Activated CD8-positive, alpha-beta memory T cell treated with anti-CD3 and anti-CD28 coated beads, Interleukin-2, amount 50 U/mL, for 24 hours (primary cell): ENCODE data around the gene CEP19.
"Not testable (repeated sequence)": the region's sequence is repeated elsewhere in the genome, so short reads cannot be mapped to it uniquely, and the experiment has no call there.

Experiments
- DNase-seq: peaks from one replicate; pipeline ENCODE4 v3.0.0-alpha.2; 2020; ENCODE audit errors: extremely low read depth

The CEP19 gene, protein sequence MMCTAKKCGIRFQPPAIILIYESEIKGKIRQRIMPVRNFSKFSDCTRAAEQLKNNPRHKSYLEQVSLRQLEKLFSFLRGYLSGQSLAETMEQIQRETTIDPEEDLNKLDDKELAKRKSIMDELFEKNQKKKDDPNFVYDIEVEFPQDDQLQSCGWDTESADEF

DNA sequence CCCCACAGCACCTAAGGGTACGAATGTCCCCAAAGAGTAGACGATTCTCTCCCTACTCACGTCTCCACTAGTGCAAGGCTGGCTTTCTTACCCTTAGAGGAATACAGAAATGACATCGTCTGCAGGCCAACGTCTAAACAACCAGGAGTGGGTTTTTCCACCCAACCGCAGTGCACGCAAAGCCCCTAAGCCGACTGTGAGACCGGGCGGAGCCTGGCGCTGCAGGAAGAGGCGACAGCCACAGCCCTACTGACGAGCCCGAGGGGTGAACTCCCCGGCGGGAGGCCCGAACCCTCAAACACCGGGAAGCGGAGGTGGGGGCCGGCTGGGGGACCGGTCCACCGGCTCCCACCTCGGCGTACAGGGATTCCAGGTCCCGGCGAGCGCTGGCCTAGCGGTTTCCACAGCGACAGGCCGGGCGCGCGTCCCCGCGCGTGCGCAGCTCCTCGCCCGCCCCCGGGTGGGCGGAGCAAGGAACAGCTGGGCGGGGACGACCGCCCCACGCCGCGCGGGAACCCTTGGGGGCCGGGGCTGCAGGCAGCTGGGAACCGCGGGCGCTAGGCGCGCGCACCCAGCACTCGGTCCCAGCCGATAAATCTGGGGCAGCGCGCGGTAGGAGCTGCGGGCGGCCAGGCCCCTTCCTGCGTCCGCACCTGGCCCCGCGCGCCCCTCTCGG, at the start of gene CEP19, which contains the start of gene PIGX:
TSS of gene CEP19 (minus strand) at position 413 of the 676 bp plus-strand sequence. CDS start 3,593 bp downstream, outside the sequence.
TSS of gene PIGX (plus strand) at position 540 of the 676 bp plus-strand sequence.
- DNase-seq, result peak; percentile 69

DNA sequence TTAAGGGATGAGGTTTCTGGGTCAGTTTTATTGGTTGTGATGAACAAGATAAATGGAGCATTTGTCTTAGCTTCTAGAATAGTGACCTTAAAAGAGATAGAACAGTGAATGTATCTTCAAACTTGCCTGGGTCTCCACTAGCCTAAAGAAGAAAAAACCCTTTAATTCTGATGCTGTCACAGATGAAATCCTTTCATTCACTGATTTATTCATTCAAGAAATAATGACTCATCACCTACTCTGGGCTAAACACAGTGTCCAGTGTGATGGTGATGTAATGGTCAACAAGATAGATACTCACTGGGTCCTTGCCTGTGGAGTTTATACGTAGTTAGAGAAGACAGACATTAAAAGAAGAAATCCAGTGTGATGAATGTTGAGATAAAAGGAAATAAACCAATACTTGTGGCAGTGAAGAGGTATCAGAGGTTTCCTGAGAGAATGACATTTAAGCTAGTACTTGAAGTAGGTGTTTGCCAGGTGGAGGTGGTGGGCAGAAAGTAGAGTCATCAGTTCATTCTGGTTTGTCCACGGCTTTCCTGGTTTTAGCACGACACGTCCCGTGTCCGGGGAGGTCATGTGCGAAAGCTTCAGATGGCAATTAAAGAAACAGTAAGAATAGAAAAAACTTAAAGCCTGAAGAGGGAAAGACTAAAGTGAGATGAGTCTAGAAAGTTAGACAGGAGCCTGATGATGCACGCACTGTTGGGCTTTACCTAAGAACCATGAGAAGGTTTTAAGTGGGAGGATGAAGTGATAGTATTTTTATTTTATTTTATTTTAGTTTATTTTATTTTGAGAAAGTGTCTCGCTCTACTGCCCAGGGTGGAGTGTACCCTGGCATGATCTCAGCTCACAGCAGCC, 46.1 kb upstream of the CEP19 start:
- no peak for DNase-seq

DNA sequence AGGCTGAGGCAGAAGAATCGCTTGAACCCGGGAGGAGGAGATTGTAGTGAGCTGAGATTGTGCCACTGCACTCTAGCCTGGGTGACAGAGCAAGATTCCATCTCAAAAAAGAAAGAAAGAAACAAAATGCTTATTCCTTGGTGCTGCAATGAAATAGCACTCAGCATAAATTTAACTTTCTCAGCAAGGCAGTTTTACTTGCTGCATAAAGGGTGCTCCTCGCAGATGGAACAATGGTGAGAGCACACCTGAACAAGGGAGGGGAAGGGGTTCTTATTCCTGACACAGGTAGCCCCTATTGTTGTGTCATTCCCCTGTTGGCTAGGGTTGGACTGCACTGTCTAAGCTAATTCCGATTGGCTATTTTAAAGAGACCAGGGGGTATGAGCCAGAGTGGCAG, 44.7 kb upstream of the CEP19 start:
- no peak for DNase-seq

DNA sequence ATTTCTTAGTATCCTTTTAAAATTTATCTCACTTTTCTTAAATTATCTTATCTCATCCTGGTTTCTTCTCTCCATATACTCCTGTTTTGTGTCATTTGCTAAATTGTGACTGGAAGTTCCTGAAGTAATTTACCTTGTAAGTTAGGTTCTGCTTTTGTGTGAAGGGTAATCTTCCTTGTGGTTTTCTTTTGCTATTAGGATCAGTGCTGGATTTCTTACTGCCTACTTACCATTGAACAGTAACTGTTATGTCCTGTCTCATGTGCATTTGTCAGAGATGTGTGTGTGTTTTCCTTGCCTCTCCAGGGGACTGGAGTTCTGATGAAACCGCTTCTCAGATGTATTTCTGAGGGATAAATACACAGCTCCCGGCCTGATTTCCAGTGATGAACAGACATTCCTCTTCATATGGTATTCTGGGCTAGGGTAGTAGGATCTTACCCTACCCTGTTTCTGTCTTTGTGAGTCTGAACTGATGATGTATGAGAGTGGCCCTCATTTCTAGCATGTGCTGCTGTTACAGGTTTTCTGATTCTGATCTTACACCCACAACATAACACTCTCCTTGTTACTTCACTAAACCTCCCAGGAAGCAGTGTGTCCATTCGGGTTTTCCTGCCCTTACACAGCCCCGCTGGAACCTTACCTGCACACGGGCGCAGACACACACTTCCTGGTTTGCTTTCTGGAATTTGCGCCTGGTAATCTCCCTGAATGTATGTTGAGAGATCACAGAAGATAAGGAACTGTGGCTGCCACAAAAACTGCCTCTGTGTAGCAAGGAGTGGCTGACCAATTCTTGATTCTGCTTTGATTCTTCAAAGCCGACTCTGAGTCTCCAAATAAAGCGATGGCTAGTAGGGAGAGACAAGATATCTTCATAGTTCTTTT, 42.3 kb upstream of the CEP19 start:
- no peak for DNase-seq

DNA sequence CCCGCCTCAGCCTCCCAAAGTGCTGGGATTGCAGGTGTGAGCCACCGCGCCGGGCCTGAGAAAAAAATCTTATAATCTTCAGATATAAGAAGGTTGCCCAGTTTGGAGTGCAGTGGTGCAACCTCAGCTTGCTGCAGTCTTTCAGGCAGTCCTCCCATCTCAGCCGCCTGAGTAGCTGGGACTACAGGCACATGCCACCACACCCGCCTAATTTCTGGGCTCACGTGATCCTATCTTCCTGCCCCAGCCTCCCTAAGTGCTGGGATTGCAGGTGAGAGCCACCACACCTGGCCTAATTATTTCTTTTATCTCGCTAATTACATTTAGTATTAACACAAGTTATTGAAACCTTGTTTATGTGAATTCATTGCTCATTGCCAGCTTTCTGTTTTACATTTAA, 41.2 kb upstream of the CEP19 start:
- no peak for DNase-seq

DNA sequence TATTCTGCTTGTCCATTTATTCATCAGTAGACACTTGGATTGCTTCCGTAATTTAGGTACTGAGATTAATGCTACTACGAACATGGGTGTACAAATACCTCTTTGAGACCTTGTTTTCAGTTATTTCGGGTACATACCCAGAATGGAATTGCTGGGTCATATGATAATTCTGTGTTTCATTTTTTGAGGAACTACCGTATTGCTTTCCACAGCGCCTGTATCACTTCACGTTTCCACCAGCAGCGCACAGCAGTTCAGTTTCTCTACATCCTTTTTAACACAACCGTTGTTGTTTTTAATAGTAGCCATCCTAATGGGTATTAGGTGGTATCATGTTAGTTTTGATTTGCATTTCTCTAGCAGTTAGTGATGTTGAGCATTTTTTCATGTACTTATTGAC, 37.1 kb upstream of the CEP19 start:
- no peak for DNase-seq

DNA sequence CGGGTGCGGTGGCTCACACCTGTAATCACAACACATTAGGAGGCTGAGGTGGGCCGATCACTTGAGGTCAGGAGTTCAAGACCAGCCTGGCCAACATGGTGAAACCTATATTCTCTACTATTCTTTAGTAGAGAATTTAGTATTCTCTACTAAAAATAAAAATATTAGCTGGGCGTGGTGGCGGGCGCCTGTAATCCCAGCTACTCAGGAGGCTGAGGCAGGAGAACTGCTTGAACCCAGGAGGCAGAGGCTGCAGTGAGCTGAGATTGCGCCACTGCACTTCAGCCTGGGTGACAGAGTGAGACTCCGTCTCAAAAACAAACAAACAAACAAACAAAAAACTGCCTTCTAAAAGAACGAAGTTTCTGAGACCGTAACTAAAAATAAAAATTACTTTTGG, 31.5 kb upstream of the CEP19 start:
- not testable (repeated sequence) for DNase-seq

DNA sequence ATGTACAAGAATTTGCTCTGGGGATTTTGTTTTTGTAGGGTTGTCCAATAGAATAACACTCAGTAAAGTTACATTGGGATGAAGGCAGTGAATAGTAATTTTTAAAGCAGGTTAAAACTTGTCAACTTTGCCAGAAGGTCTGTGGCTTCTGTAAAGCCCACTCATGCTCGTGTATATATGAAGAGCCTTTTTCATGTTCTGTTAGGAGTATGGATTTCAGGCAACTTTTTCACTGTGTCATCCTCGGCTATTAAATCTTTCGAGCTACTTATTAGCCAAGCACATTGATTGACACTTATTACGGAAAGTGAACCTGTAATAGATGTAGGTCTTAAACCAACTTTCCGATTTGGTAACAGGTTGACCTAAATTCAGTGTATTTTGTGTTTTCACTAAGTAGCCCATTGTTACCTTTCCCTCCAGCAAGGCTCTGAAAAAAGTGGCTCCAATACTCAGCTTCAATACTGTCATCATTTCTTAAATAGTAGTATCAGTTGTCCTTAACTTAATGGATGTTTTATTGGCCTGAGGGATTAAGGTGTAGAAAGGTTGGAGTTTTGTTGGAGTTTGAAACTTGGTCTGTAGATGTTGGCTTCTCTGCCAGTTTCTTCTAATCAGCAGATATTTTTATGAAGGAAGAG, 29.3 kb upstream of the CEP19 start:
- no peak for DNase-seq

DNA sequence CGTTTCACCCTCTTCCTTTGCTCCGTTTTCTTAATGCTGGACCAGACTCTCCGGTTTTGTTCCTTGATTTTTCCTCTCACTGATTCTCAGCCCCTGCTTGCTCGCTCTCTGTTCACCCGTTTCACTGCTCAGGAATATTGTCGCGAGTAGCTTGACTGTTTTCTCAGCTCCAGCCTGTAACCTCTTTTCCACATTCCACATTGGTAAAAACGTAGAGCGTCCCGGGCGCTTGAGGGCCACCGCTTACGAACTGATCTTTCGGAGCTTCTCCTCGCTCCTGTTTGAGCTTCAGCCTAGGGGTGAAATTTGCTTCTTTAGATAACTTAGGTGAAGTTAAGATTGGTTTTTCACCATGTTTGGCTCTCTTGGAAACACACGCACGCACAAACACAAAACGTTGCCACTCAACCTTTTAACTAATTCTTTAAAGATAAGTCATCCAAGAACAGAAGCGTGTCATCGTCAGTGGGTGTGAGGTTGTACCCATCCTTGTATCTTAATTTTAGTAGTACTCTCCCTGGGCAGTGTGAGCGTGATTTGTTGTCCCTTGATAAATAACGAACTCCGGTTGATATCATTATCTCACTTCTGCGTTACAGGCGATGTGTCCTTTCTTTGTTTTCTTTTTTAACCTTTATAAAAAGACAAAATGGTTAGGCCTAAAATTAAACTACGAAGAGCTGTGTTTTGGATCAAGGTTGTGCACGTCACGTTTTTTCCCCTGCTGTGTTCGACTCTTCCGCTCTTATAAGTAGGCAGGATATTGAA, 28.6 kb upstream of the CEP19 start:
- no peak for DNase-seq

DNA sequence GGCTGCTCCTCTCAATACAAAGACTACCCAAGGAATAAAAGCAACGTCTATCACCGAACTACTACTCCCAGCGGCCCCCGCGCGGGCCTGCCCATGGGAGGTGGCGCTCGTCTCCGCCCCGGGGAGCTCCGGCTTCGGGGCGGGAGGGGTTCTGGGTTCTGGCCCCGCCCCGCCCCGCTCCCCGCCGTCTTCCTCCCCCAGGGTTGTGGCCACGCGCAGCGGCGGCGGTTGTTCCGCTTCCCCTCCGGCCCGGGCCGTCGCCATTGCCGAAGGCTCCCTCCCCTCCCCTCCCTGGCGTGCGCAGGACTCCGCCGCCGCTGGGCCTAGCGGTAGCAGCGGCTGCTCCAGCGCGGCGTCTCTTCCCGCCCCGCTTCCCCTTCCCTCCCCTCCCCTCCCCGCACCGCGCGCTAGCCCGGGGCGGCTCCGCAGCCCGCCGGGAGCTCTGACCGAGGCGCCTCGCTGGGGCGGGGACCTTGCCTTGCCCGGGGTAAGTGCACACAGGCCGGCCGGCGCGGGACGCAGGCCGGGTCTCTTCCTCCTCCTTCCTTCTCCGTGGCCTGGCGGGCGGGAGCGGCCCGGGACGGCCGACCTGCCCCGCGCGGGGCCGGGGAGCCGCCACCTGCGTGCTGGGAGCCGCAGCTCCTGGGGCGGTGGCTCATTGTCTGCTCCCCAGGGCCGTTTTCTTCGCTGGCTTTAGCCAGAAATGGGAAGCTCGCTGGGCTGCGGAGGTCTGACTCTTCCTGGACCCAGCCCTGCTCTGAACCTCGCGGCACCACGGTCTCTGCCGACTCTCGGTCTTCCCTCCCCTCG, 27.8 kb upstream of the CEP19 start, which contains the start of gene PAK2:
TSS of gene PAK2 (plus strand) at position 187 of the 810 bp plus-strand sequence. CDS start 42,790 bp downstream, outside the sequence.
- peak; percentile 63 for DNase-seq

DNA sequence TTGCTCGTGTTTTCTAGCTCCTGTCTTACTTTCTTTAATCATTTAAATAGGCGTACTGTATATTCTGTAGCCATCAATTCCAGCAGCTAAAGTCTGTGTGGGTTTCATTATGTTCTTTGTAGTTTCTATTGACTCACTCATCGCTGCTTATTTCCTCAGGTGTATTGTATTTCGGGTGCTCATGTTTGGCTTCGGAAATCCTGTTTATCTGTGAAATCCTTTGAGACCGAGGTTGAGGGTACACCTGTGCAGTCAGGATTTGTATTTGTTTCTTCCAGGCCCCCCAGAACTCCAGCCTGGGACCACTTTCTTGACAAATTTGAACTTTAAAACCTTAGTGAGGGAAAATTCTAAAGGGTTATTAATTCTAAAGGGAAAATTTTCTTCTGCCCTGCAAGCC, 25.6 kb upstream of the CEP19 start:
- DNase-seq, result no peak

DNA sequence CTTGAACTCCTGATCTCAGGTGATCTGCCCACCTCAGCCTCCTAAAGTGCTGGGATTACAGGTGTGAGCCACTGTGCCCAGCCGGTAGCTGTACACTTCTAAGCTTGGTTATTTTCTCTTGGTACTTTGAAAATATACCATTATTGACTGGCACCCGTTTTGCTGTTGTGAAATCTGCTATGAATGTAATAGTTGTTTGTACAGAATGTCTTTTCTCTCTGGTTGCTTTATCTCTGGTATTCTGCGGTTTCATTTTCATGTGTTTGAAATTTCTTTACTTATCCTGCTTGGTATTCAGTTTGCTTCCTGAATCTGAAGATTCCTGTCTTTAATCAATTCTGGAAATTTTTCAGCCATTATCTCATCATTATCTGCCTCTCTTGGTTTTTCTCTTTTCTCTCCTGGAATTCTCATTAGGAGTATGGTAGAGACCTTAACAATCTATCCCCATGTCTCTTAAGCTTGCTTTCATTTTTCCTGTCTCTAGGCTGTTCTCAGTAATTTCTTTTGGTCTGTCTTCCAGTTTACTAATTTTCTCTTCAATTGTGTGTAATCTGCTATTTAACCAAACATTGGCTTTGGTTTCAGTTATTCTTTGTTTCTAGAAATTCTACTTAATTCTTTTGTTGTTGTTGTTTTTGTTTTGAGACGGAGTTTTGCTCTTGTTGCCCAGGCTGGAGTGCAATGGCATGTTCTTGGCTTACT, 24.8 kb upstream of the CEP19 start:
- DNase-seq, result no peak

DNA sequence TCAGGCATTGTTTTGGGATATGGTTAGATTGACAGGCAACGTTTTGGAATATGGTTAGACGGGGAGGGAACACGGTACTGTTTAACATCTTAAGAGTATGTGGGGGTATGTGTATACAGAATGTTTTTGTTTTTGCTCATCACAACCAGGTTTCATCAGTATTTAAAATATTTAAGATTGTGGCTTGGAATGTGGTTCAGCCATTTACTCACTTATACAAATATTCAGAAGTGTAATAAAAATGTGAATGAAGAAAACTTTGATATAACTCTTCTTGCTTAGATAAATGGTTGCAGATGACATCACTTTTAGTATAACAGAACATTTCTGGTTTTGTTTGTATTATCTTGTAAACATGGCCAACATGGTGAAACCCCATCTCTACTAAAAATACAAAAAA, 23.7 kb upstream of the CEP19 start:
- DNase-seq, result no peak

DNA sequence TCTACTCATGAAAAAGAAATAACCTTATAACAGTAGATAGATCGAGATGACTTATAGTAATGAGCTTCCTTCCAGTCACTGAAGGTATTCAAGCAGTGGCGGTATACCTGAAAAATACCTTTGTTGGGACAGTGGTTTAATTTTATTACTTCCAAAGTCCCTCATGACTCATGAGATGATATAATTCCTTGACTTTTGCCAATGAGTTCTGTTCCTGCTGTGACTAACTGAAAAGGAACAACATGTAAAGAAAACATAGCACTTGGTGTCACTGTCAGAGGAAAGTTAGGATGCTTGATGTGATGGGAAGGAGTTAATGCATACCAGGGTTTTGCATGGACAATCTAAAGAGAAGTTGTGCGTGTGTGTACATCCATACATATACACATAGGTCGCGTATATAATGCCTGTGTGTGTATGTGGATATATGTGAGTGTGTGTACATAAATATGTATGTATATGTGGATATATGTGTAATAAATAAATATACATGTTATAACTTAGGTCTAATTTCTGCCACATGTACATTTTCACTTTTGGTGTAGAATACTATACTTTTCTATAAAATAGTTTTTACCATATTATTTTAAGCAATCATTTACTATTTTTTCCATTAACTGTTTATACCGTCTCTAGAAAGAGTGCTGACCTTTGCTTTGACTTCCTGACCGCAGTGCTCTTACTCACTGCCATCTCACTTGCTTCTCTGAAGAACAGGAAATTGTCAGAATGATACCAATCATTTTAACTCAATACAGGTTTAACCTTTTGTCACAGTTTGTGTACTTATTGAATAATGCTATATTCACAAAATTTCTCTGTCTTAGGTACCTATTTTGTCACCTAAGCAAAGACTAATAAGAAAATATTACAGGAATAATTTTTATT, 15.0 kb upstream of the CEP19 start:
- no peak for DNase-seq

DNA sequence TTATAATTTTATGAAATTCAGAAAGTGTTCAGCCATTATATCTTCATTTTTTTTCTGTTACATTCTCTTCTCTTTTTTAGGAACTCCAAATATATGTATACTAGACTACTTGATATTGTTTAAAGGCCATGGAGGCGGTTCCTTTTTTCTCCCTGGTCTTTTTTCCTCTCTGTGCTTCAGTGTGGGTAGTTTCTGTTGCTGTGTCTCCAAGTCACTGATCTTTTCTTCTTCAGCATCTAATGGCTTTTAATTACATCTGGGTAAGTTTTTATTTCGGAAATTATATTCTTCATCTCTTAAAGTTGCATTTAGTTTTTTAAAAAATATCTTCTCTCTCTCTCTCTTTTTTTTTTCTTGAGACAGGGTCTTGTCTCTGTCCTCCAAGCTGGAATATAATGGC, 9.0 kb upstream of the CEP19 start:
- DNase-seq, result no peak

DNA sequence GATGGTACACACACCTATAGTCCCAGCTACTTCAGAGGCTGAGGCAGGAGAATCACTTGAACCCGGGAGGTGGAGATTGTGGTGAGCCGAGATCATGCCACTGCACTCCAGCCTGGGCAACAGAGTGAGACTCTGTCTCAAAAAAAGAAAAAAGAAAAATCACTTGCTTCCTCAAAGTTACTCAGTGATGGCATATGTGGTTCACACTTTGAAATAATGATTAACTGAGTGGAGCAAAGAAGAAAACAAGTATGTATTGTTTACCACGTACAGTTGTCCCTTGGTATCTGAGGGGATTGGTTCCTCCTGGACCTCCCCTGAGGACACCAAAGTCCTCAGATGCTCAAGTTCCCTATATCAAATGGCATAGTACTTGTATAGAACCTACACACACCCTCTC, 5.1 kb upstream of the CEP19 start:
- DNase-seq, result not testable (repeated sequence)

DNA sequence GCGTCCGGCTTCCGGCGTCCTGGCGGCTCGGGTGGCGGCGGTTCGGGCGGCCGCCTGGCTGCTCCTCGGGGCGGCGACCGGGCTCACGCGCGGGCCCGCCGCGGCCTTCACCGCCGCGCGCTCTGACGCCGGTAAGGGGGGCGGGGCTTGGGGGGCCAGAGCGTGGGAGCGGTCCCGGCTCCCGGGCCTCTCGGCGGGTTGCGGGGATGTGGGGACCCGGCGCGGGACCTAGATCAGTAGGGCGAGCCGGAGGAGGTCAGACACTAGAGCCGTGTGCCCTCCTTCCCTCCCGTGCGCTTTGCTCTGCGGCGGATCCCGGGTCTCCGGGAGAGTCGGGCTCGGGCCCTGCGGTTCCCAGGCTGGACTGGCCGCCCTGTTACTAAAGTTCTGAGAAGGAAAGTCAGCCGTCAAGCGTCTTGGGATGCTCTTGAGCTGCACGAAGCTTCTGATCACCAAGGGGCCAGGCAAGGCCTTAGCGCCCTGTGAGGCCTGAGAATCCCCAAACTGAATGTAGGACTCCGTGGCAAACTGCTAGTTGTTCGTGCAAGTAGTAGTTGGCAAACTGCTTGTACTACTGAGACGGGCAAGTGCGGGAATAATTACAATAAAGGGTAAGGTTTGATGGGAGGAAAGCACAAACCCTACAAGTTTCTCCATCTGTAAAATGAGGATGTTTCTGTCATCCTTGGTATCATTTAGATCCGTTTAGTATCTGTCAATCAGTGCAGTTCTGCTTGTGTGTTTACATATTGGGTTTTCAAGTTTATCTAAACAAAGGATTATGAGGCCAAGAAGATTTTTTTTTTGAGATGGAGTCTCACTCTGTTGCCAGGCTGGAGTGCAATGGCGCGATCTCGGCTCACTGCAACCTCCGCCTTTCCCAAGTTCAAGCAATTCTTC, 714 bp upstream of the CEP19 start:
- peak; percentile 28 for DNase-seq
